PC-3 (cell line): ENCODE data around the gene FARP1. TPM values are rescaled to one million over a fixed set of nuclear protein-coding genes. Genes with fewer than 3 reads are reported as not detected.

Source experiments
- ATAC-seq: fragments of 200-7000 bp; cut with Tn5 transposase; 2 replicates; pipeline ENCODE4 v1.9.1; 2020; ENCODE audit warnings: mild to moderate bottlenecking, moderate library complexity
- BruUV-seq: library from RNA; stranded (reverse); fragments of 400-500 nt; replicated peaks from 2 replicates; lab custom pipeline; 2021; lab: Mats Ljungman, UMichigan
- CTCF ChIA-PET: fragments of 300-600 bp; sonication (Branson Sonifier 250); formaldehyde crosslinking; loops from one replicate; lab custom pipeline; 2022; ENCODE audit warnings: antibody characterized with exemption; lab: Charles Lee
- POLR2A ChIA-PET: fragments of 300-600 bp; sonication (Branson Sonifier 250); formaldehyde crosslinking; loops from one replicate; lab custom pipeline; 2022; ENCODE audit warnings: antibody characterized with exemption; ENCODE audit not compliant: unreplicated experiment; lab: Charles Lee
- DNase-seq: peaks from one replicate; pipeline ENCODE4 v3.0.0-alpha.2; 2015
- H2AFZ ChIP-seq: fragments of 300-600 bp; sonication (generic); 2 replicates; pipeline ENCODE4 v1.6.0; 2016; ENCODE audit warnings: antibody characterized with exemption, low read length
- H3F3A ChIP-seq: fragments of 300-600 bp; sonication (generic); one replicate; pipeline ENCODE4 v1.6.0; 2017; ENCODE audit warnings: antibody characterized with exemption, low read length, control low read depth, mild to moderate bottlenecking; ENCODE audit not compliant: unreplicated experiment
- H3K27ac ChIP-seq: fragments of 300-600 bp; sonication (generic); 2 replicates; pipeline ENCODE4 v1.5.1; 2016; ENCODE audit warnings: mild to moderate bottlenecking, low read length
- H3K27me3 ChIP-seq: fragments of 300-600 bp; sonication (generic); 2 replicates; pipeline ENCODE4 v1.6.1; 2016; ENCODE audit warnings: low read length, mixed read lengths
- H3K36me3 ChIP-seq: fragments of 300-600 bp; sonication (generic); 2 replicates; pipeline ENCODE4 v1.6.1; 2016; ENCODE audit warnings: low read depth, mixed run types, low read length, mixed read lengths
- H3K4me1 ChIP-seq: fragments of 300-600 bp; sonication (generic); 2 replicates; pipeline ENCODE4 v1.5.1; 2016; ENCODE audit warnings: low read length; ENCODE audit not compliant: insufficient read depth
- H3K4me2 ChIP-seq: fragments of 300-600 bp; sonication (generic); 2 replicates; pipeline ENCODE4 v1.6.0; 2016; ENCODE audit warnings: low read length
- H3K4me3 ChIP-seq: fragments of 300-600 bp; sonication (generic); 2 replicates; pipeline ENCODE4 v1.5.1; 2016; ENCODE audit warnings: mild to moderate bottlenecking, low read length, mixed read lengths
- H3K79me2 ChIP-seq: fragments of 300-600 bp; sonication (generic); 2 replicates; pipeline ENCODE4 v1.6.1; 2017; ENCODE audit warnings: low read length, mixed read lengths
- H3K9ac ChIP-seq: fragments of 300-600 bp; sonication (generic); 2 replicates; pipeline ENCODE4 v1.6.0; 2016; ENCODE audit warnings: mild to moderate bottlenecking, low read length
- H3K9me2 ChIP-seq: fragments of 300-600 bp; sonication (generic); replicated peaks from 2 replicates; pipeline ENCODE4 v1.6.1; 2016; ENCODE audit warnings: mixed run types, low read length, mixed read lengths
- H3K9me3 ChIP-seq: fragments of 300-600 bp; sonication (generic); 2 replicates; pipeline ENCODE4 v1.6.1; 2016; ENCODE audit warnings: low read length, mixed read lengths
- H4K20me1 ChIP-seq: fragments of 300-600 bp; sonication (generic); 2 replicates; pipeline ENCODE4 v1.6.1; 2016; ENCODE audit warnings: low read length, mixed read lengths
- EZH2 ChIP-seq: fragments of 300-600 bp; sonication (generic); IDR thresholded peaks from one replicate; pipeline ENCODE4 v1.6.1; 2017; ENCODE audit warnings: antibody characterized with exemption, mild to moderate bottlenecking, low read length; ENCODE audit not compliant: unreplicated experiment
- EZH2phosphoT487 ChIP-seq: fragments of 300-600 bp; sonication (generic); IDR thresholded peaks from 2 replicates; pipeline ENCODE4 v1.6.1; 2018; ENCODE audit warnings: mild to moderate bottlenecking, antibody characterized with exemption, low read length, borderline replicate concordance
- intact Hi-C: fragments of 100-400 bp; cut with micrococcal nuclease; formaldehyde crosslinking; loops from 2 replicates; pipeline ENCODE4 v1.9.0; 2023
- total RNA-seq: library from RNA; depleted of rRNA; stranded (reverse); fragments of >200 nt; gene quantifications from 2 replicates; pipeline ENCODE4 v1.2.3, GENCODE V29; 2014
- TF ChIP-seq, protein P1 (sequence below): fragments of 300-600 bp; sonication (generic); conservative IDR thresholded peaks from 2 replicates; pipeline ENCODE4 v1.5.1; 2017; ENCODE audit warnings: antibody characterized with exemption, low read depth, mild to moderate bottlenecking, low read length

The FARP1 gene
- total RNA-seq, 1 experiment from 2014 or later = 18.2 TPM

DNA sequence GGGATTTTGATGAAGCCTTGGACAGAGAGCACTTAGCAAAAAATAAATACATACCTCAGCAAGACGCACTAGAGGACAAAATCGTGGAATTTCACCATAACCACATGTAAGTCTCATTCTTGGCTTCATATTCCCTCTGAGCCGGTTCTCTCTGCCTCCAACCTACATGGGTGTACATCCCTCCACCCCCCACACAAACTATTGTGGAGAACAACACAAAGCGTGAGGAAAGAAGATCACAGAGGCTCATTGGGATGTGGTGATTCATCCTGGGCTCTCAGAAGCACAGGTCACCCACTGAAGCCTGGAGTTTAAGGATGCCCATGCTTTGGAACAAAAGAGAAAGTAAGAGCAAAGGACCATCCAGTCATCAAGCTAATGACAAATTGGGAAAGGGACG, 241.8 kb downstream of the FARP1 start:
- Histone ChIP-seq H4K20me1 (no peaks in the 10 kb centered on the region), H3K9me2 (no peaks in the 10 kb centered on the region), H2AFZ (no peak overlapping the region), H3K4me1 (no peaks in the 10 kb centered on the region), H3K27ac (no peak overlapping the region), H3F3A (no peaks in the 10 kb centered on the region), H3K9ac (no peak overlapping the region), H3K27me3 (no peaks in the 10 kb centered on the region), H3K4me2 (no peak overlapping the region), H3K9me3 (no peaks in the 10 kb centered on the region), H3K4me3 (no peak overlapping the region), H3K36me3 (no peaks in the 10 kb centered on the region), H3K79me2 (no peaks in the 10 kb centered on the region)
- ChIA-PET CTCF (no interaction called here), POLR2A (no interaction called here)
- TF ChIP-seq, protein P1, sequence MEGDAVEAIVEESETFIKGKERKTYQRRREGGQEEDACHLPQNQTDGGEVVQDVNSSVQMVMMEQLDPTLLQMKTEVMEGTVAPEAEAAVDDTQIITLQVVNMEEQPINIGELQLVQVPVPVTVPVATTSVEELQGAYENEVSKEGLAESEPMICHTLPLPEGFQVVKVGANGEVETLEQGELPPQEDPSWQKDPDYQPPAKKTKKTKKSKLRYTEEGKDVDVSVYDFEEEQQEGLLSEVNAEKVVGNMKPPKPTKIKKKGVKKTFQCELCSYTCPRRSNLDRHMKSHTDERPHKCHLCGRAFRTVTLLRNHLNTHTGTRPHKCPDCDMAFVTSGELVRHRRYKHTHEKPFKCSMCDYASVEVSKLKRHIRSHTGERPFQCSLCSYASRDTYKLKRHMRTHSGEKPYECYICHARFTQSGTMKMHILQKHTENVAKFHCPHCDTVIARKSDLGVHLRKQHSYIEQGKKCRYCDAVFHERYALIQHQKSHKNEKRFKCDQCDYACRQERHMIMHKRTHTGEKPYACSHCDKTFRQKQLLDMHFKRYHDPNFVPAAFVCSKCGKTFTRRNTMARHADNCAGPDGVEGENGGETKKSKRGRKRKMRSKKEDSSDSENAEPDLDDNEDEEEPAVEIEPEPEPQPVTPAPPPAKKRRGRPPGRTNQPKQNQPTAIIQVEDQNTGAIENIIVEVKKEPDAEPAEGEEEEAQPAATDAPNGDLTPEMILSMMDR = no peak
- no peak for TF ChIP-seq EZH2
- no peak for TF ChIP-seq EZH2phosphoT487
- BruUV-seq = no TSS peak
- intact Hi-C loops = no loop called here
- no peak for ATAC-seq
- no peak for DNase-seq

DNA sequence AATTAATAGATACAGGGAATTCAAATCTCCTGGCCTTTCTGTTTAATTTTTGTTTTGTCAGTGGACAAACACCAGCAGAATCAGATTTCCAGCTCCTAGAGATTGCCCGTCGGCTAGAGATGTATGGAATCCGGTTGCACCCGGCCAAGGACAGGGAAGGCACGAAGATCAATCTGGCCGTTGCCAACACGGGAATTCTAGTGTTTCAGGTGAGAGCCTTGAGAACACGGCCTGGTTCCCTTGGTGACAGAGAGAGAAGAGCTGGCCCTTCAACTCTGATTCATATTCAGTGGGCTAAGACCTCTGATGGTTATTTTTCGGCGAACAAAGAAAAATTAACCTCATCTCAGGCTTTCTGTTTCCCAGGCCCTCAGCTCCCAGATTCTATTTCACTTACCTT, 242.7 kb downstream of the FARP1 start:
- ATAC-seq = no peak
- H2AFZ ChIP-seq = no peak overlapping the region
- no peaks in the 10 kb centered on the region for H3F3A ChIP-seq
- intact Hi-C loops = no loop called here
- no peak overlapping the region for H3K27ac ChIP-seq
- H3K4me2 ChIP-seq = no peak overlapping the region
- no peaks in the 10 kb centered on the region for H3K9me2 ChIP-seq
- ChIA-PET POLR2A (interaction anchor here (0.8 kb wide), 1 partner anchor 85 kb away, joined by 5 read pairs; no protein-coding TSS in a partner anchor), CTCF (no interaction called here)
- BruUV-seq = no TSS peak
- no peak for DNase-seq
- TF ChIP-seq EZH2phosphoT487 (no peak), EZH2 (no peak)
- TF ChIP-seq, protein P1 = no peak
- no peaks in the 10 kb centered on the region for H3K27me3 ChIP-seq
- H3K79me2 ChIP-seq = no peaks in the 10 kb centered on the region
- no peaks in the 10 kb centered on the region for H3K9me3 ChIP-seq
- H4K20me1 ChIP-seq = no peaks in the 10 kb centered on the region
- H3K4me1 ChIP-seq = no peaks in the 10 kb centered on the region
- H3K4me3 ChIP-seq = no peak overlapping the region
- H3K9ac ChIP-seq = no peak overlapping the region
- no peaks in the 10 kb centered on the region for H3K36me3 ChIP-seq

DNA sequence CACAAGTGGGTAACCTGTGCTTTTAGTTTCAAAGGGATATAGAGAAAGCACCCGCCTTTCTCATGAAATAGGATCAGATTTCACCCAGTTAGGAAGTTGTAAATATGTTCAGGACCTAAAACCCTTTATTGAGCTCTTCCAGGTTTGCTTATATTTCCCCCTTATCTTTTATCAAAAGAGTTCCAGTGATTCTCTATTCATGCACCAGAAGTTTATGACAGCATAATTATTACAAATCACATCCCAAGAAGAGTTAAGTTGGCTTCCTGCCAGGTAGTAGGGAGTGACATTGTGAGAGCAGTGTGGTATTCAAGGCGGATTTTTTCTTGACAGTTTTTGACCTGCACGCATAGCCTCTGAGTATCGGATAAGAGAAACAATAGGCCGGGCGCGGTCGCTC, 243.7 kb downstream of the FARP1 start:
- TF ChIP-seq EZH2 (no peak), EZH2phosphoT487 (no peak)
- TF ChIP-seq, protein P1 = no peak
- ATAC-seq (no peak), DNase-seq (no peak)
- H3K4me1 ChIP-seq = no peaks in the 10 kb centered on the region
- no peak overlapping the region for H3K4me3 ChIP-seq
- H2AFZ ChIP-seq = no peak overlapping the region
- H3K27ac ChIP-seq = no peak overlapping the region
- no peaks in the 10 kb centered on the region for H3K79me2 ChIP-seq
- no TSS peak for BruUV-seq
- H3K9me3 ChIP-seq = no peaks in the 10 kb centered on the region
- no peak overlapping the region for H3K4me2 ChIP-seq
- no peaks in the 10 kb centered on the region for H3F3A ChIP-seq
- intact Hi-C loops = no loop called here
- CTCF ChIA-PET = no interaction called here
- POLR2A ChIA-PET = no interaction called here
- H3K27me3 ChIP-seq = no peaks in the 10 kb centered on the region
- no peaks in the 10 kb centered on the region for H3K9me2 ChIP-seq
- H3K9ac ChIP-seq = no peak overlapping the region
- H3K36me3 ChIP-seq = no peaks in the 10 kb centered on the region
- no peaks in the 10 kb centered on the region for H4K20me1 ChIP-seq
